Endodermal cell (in vitro differentiated cells): Measurements from ENCODE around the gene NAALADL2. TPM values are rescaled to one million over a fixed set of nuclear protein-coding genes. Genes with fewer than 3 reads are reported as not detected.

Experiments used
- DNase-seq: peaks from one replicate; pipeline ENCODE4 v3.0.0-alpha.2; 2017
- H3K27ac ChIP-seq: 2 replicates; pipeline ENCODE4 v1.5.1; 2013; ENCODE audit warnings: mild to moderate bottlenecking, low read depth, low read length, moderate library complexity
- H3K27me3 ChIP-seq: 2 replicates; pipeline ENCODE4 v1.6.1; 2013; ENCODE audit warnings: mild to moderate bottlenecking, low read length, moderate library complexity; ENCODE audit not compliant: insufficient read depth, control insufficient read depth, poor library complexity, severe bottlenecking
- H3K36me3 ChIP-seq: 2 replicates; pipeline ENCODE4 v1.7.0; 2013; ENCODE audit warnings: mild to moderate bottlenecking, low read length, moderate library complexity; ENCODE audit not compliant: control insufficient read depth, insufficient read depth
- H3K4me1 ChIP-seq: one replicate; pipeline ENCODE4 v1.7.0; 2013; ENCODE audit warnings: low read length; ENCODE audit not compliant: control insufficient read depth, insufficient read depth
- H3K4me3 ChIP-seq: 2 replicates; pipeline ENCODE4 v1.5.1; 2013; ENCODE audit warnings: mild to moderate bottlenecking, low read length, moderate library complexity
- H3K9ac ChIP-seq: 2 replicates; pipeline ENCODE4 v1.6.1; 2013; ENCODE audit warnings: mild to moderate bottlenecking, low read length, moderate library complexity; ENCODE audit not compliant: poor library complexity, severe bottlenecking; ENCODE audit errors: extremely low read depth
- H3K9me3 ChIP-seq: 2 replicates; pipeline ENCODE4 v1.6.1; 2013; ENCODE audit warnings: mild to moderate bottlenecking, low read length, moderate library complexity; ENCODE audit not compliant: control insufficient read depth
- H3K27ac Mint-ChIP-seq: 2 replicates; pipeline ENCODE4 v1.8.0; 2020; ENCODE audit warnings: mixed read lengths
- H3K27me3 Mint-ChIP-seq: 2 replicates; pipeline ENCODE4 v1.8.0; 2021; ENCODE audit warnings: mild to moderate bottlenecking, mixed read lengths; ENCODE audit not compliant: insufficient read depth
- H3K36me3 Mint-ChIP-seq: 2 replicates; pipeline ENCODE4 v1.8.0; 2020; ENCODE audit warnings: low read depth, mixed read lengths
- H3K4me1 Mint-ChIP-seq: 2 replicates; pipeline ENCODE4 v1.8.0; 2020; ENCODE audit warnings: mixed read lengths
- H3K4me3 Mint-ChIP-seq: 2 replicates; pipeline ENCODE4 v1.8.0; 2020; ENCODE audit warnings: mild to moderate bottlenecking, moderate library complexity, mixed read lengths
- H3K9me3 Mint-ChIP-seq: 2 replicates; pipeline ENCODE4 v1.8.0; 2020; ENCODE audit warnings: mild to moderate bottlenecking, mixed read lengths
- CTCF ChIP-seq: fragments of 200-600 bp; sonication (generic); conservative IDR thresholded peaks from 2 replicates; pipeline ENCODE4 v1.5.0; 2021; ENCODE audit warnings: antibody characterized with exemption, mild to moderate bottlenecking
- WGBS, 2 experiments: methylation state at CpG; one replicate each; pipeline versions ENCODE4 v1.1.5 to v1.1.7; 2013; ENCODE audit warnings: missing lambda C conversion rate in 2 of 2, mixed read lengths in 1 of 2; ENCODE audit not compliant: insufficient coverage in 1 of 2, insufficient read length in 1 of 2; 5-methylcytosine and 5-hydroxymethylcytosine counted together
- total RNA-seq, 2 donors: library from RNA; stranded (reverse); fragmentation: NEBNext Ultra II Directional in 1 of 2; extraction: Animal tissue kit (Norgen Biotek cat#: 25700) in 1 of 2; gene quantifications; 2 replicates in 1 of 2; 3 replicates in 1 of 2; pipeline ENCODE4 v1.2.1, GENCODE V29; 2021

The NAALADL2 gene
- total RNA-seq, 2 donors from 2014 or later, result 1.6 to 1.8 TPM

- H3K27me3 ChIP-seq, result no peaks in the 10 kb centered on the region
- Mint-ChIP-seq H3K9me3 (no peaks in the 10 kb centered on the region), H3K27me3 (no peaks in the 10 kb centered on the region), H3K4me1 (no peaks in the 10 kb centered on the region), H3K27ac (no peak overlapping the region), H3K36me3 (no peaks in the 10 kb centered on the region), H3K4me3 (no peak overlapping the region)
- 83 to 100% methylated on average over 1 of the region's 1 CpG for WGBS, 2 experiments
- no peaks in the 10 kb centered on the region for H3K9me3 ChIP-seq
- H3K27ac ChIP-seq, result no peak overlapping the region
- DNase-seq, result no peak
- no peak for TF ChIP-seq CTCF
- H3K9ac ChIP-seq, result no peak overlapping the region
- no peaks in the 10 kb centered on the region for H3K36me3 ChIP-seq
- no peak overlapping the region for H3K4me3 ChIP-seq
- H3K4me1 ChIP-seq, result no peaks in the 10 kb centered on the region
These were observed 415.5 kb downstream of the NAALADL2 start for GRCh38 chr3:175274474-175275218.

DNA sequence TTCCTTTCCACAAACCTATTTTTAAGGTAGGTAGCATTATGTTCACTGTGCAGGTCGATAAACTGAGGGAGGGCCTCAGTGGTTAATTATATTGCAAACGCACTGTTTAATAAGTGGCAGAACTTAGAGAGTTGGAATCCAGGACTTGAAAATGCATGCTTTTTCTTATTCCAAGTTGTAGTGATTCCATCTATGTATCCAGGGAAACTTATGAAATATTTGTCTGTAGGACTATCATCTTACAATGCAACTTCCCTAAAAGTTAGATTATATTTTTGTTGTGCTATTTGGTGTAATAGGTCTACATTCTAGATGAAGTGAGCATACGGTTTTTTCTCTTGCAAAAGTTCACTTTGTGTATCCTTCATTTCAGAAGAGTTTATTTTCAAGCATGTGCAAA is 419.5 kb downstream of the NAALADL2 start:
- Mint-ChIP-seq H3K4me3 (no peak overlapping the region), H3K4me1 (peaks cover 4% of the 10 kb centered on the region), H3K27ac (no peak overlapping the region), H3K36me3 (no peaks in the 10 kb centered on the region), H3K9me3 (no peaks in the 10 kb centered on the region), H3K27me3 (no peaks in the 10 kb centered on the region)
- no peaks in the 10 kb centered on the region for H3K4me1 ChIP-seq
- no peak overlapping the region for H3K9ac ChIP-seq
- WGBS, 2 experiments, result 63 to 86% methylated on average over 2 to 3 of the region's 3 CpGs
- no peak for TF ChIP-seq CTCF
- no peaks in the 10 kb centered on the region for H3K27me3 ChIP-seq
- H3K9me3 ChIP-seq, result no peaks in the 10 kb centered on the region
- no peaks in the 10 kb centered on the region for H3K36me3 ChIP-seq
- DNase-seq, result no peak
- no peak overlapping the region for H3K27ac ChIP-seq
- H3K4me3 ChIP-seq, result no peak overlapping the region

DNA sequence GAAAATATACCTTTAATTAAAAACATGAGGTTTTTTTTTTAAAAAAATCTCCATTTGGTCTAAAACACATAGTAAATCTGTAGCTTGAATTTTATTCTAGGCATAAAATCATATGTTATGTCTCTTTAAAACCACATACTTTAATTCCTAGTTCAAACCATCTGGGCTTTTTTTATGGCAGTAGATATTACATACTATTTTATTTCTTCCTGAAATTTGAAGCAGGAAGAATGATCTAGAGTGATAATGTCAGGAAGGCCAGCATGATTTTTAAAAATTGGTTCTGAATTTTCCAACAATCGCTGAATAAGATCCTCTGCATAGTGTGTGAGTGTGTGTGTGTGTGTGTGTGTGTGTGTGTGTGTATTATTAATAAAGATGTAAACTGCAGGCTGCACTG is 420.3 kb downstream of the NAALADL2 start:
- no peaks in the 10 kb centered on the region for H3K9me3 ChIP-seq
- 94 to 100% methylated on average over 1 of the region's 1 CpG for WGBS, 2 experiments
- no peak for TF ChIP-seq CTCF
- Mint-ChIP-seq H3K27ac (no peak overlapping the region), H3K27me3 (no peaks in the 10 kb centered on the region), H3K9me3 (no peaks in the 10 kb centered on the region), H3K36me3 (no peaks in the 10 kb centered on the region), H3K4me3 (no peak overlapping the region), H3K4me1 (peaks cover 4% of the 10 kb centered on the region)
- H3K27ac ChIP-seq, result no peak overlapping the region
- no peak overlapping the region for H3K9ac ChIP-seq
- no peaks in the 10 kb centered on the region for H3K4me1 ChIP-seq
- H3K27me3 ChIP-seq, result no peaks in the 10 kb centered on the region
- no peak for DNase-seq
- H3K4me3 ChIP-seq, result no peak overlapping the region
- H3K36me3 ChIP-seq, result no peaks in the 10 kb centered on the region
